H1 (cell line): ENCODE measurements around the gene CIB2. TPM values are rescaled to one million over a fixed set of nuclear protein-coding genes. Genes with fewer than 3 reads are reported as not detected.

Experiments
- ASH2L ChIP-seq: fragments of 200-600, 300-600 bp; sonication (generic); IDR thresholded peaks from one replicate; pipeline ENCODE4 v1.7.1; 2017; ENCODE audit warnings: low read length
- CHD1 ChIP-seq: IDR thresholded peaks from 2 replicates; pipeline ENCODE4 v1.6.1; 2012; ENCODE audit warnings: low read depth, low read length, improper control_type of control experiment
- CTCF ChIP-seq, 3 experiments: IDR thresholded peaks; 1 replicate in 2 of 3; 2 replicates in 1 of 3; pipeline versions ENCODE4 v1.5.1 to v1.6.1; 2011; ENCODE audit warnings: low read length in 3 of 3, mild to moderate bottlenecking in 3 of 3, inconsistent platforms in 2 of 3, low read depth in 1 of 3, moderate library complexity in 1 of 3; ENCODE audit not compliant: insufficient read depth in 1 of 3; ENCODE audit errors: control extremely low read depth in 1 of 3
- RAD21 ChIP-seq, 2 experiments: IDR thresholded peaks in 1 of 2; conservative IDR thresholded peaks in 1 of 2; 2 replicates each; pipeline ENCODE4 v1.6.1; 2011; ENCODE audit warnings: low read depth in 2 of 2, low read length in 2 of 2, improper control_type of control experiment in 1 of 2, inconsistent platforms in 1 of 2, mild to moderate bottlenecking in 1 of 2, moderate library complexity in 1 of 2
- RBBP5 ChIP-seq: IDR thresholded peaks from 2 replicates; pipeline ENCODE4 v1.7.1; 2012; ENCODE audit warnings: low read depth, mild to moderate bottlenecking, inconsistent platforms, low read length, moderate library complexity, borderline replicate concordance
- SAP30 ChIP-seq: fragments of 300-600 bp; sonication (generic); IDR thresholded peaks from 2 replicates; pipeline ENCODE4 v1.7.1; 2012; ENCODE audit warnings: low read length, moderate library complexity, mild to moderate bottlenecking, inconsistent platforms; ENCODE audit not compliant: insufficient read depth, insufficient replicate concordance
- polyA plus RNA-seq, 7 experiments: library from polyadenylated mRNA; depleted of rRNA in 3 of 7; stranded (reverse) in 5 of 7; unstranded in 2 of 7; fragments of >200 nt in 5 of 7; fragments of 200-250 nt in 2 of 7; gene quantifications; 1 replicate in 5 of 7; 2 replicates in 1 of 7; 4 replicates in 1 of 7; pipeline versions ENCODE4 v1.2.1 to v1.2.3, GENCODE V29; 2011 to 2013; ENCODE audit warnings: missing spikeins in 2 of 7, mixed read lengths in 2 of 7
- total RNA-seq: library from RNA; stranded (reverse); fragmentation: NEBNext Ultra II Directional; extraction: Animal tissue kit (Norgen Biotek cat#: 25700); gene quantifications from 2 replicates; pipeline ENCODE4 v1.2.1, GENCODE V29; 2021

Gene CIB2
- total and polyA plus RNA-seq, 2 of the 8 experiments (the other 6 are each of a cell fraction or from before 2014, with no cell fraction given): 41.5 to 45.8 TPM

DNA sequence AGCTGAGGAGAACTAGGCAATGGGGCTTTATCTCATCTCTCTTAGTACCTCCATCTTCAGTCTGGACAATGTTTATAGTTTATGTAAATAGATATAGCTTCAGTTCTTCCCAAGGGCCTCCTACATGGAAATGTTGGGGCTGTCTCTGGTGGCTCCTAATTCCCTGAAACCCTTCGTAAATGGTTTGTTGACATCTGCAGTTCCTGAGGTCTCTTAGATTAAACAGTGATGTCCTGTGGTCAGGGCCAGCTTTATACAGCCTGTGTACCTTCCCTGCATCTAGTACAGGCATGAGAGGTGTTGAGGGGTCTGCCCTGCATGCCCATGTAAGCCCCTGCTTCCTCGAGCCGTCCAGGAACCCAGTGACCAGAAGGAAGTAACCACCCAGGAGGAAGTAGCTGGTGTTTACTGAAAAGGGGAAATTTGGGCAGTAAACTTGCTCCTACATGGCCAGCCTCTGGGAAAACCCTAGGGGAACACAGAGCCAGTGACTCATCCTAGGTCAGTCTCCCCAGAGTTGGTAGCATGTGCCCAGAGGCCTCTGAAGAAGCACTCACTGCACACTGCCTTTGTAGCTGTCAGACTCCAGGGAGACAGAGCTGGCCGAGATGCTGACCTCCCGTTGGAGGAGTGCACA, 49.0 kb downstream of the CIB2 start (continued):
- TF ChIP-seq SAP30 (no peak), CTCF (IDR thresholded peaks at IDR 0.05; ENCODE audit: control extremely low read depth in 1 of 3, insufficient read depth in 1 of 3, low read depth in 1 of 3, low read length in 3 of 3) (no peak), RAD21 (IDR thresholded peaks at IDR 0.05 in 1 of 2, conservative IDR thresholded peaks at IDR 0.05 in 1 of 2; ENCODE audit: low read depth in 2 of 2, low read length in 2 of 2) (no peak), RBBP5 (no peak), CHD1 (no peak), ASH2L (no peak)
